HepG2 (cell line): ENCODE measurements around the gene RNU7-1. TPM values are rescaled to one million over a fixed set of nuclear protein-coding genes. Genes with fewer than 3 reads are reported as not detected.

Experiments used
- CC2D1A ChIP-seq: sonication (generic); formaldehyde crosslinking; IDR thresholded peaks from 2 replicates; pipeline ENCODE4 v1.8.1; 2023; ENCODE audit warnings: mild to moderate bottlenecking, missing genetic modification reagents
- DNMT3B ChIP-seq: conservative IDR thresholded peaks from 2 replicates; pipeline ENCODE4 v1.6.1; 2016; ENCODE audit warnings: missing biosample characterization, control low read depth
- DZIP1 ChIP-seq: sonication (generic); formaldehyde crosslinking; IDR thresholded peaks from 2 replicates; pipeline ENCODE4 v1.5.0; 2020; ENCODE audit warnings: mild to moderate bottlenecking, missing genetic modification reagents
- ETV5 ChIP-seq: IDR thresholded peaks from 2 replicates; pipeline ENCODE4 v1.6.1; 2018; ENCODE audit warnings: missing biosample characterization, missing genetic modification reagents, inconsistent platforms, borderline replicate concordance
- GZF1 ChIP-seq: sonication (generic); formaldehyde crosslinking; IDR thresholded peaks from 2 replicates; pipeline ENCODE4 v1.5.1; 2020; ENCODE audit warnings: mild to moderate bottlenecking, missing genetic modification reagents
- HNRNPH1 ChIP-seq: fragments of 200-400 bp; formaldehyde crosslinking; optimal IDR thresholded peaks from 2 replicates; pipeline ENCODE3; 2017; ENCODE audit warnings: mild to moderate bottlenecking, low read depth, low read length
- HOXA3 ChIP-seq: sonication (generic); formaldehyde crosslinking; IDR thresholded peaks from 2 replicates; pipeline ENCODE4 v1.5.0; 2020; ENCODE audit warnings: missing genetic modification reagents
- REPIN1 ChIP-seq: sonication (generic); formaldehyde crosslinking; IDR thresholded peaks from 2 replicates; pipeline ENCODE4 v1.8.0; 2022; ENCODE audit warnings: missing genetic modification reagents, low read depth, mild to moderate bottlenecking, borderline replicate concordance
- ZBTB20 ChIP-seq: sonication (generic); formaldehyde crosslinking; IDR thresholded peaks from 2 replicates; pipeline ENCODE4 v1.8.1; 2023; ENCODE audit warnings: missing genetic modification reagents, low read depth, mild to moderate bottlenecking, borderline replicate concordance
- ZNF407 ChIP-seq: sonication (generic); formaldehyde crosslinking; IDR thresholded peaks from one replicate; pipeline ENCODE4 v1.5.1; 2020; ENCODE audit warnings: mild to moderate bottlenecking, missing genetic modification reagents; ENCODE audit errors: not compliant biosample characterization
- ZNF563 ChIP-seq: sonication (generic); formaldehyde crosslinking; IDR thresholded peaks from 2 replicates; pipeline ENCODE4 v1.8.0; 2022; ENCODE audit warnings: mild to moderate bottlenecking, moderate library complexity, missing genetic modification reagents
- ZNF687 ChIP-seq: sonication (generic); formaldehyde crosslinking; IDR thresholded peaks from 2 replicates; pipeline ENCODE4 v1.5.1; 2020; ENCODE audit warnings: mild to moderate bottlenecking, missing genetic modification reagents, moderate library complexity
- polyA plus RNA-seq, 8 experiments: library from polyadenylated mRNA; depleted of rRNA in 3 of 8; stranded (reverse) in 7 of 8; unstranded in 1 of 8; fragments of >200 nt; fragmentation: Illumina TruSeq in 4 of 8; extraction: Trizol in 4 of 8; gene quantifications; 2 replicates each; pipeline versions ENCODE4 v1.2.1 to v1.2.3, GENCODE V29; 2011 to 2016; ENCODE audit warnings: low read depth in 4 of 8, missing spikeins in 1 of 8, mixed read lengths in 1 of 8; ENCODE audit not compliant: insufficient read depth in 1 of 8
- total RNA-seq, 5 experiments: library from RNA; depleted of rRNA; stranded (reverse); fragments of >200 nt; fragmentation: Illumina TruSeq; extraction: Trizol; gene quantifications; 2 replicates each; pipeline ENCODE4 v1.2.3, GENCODE V29; 2016; ENCODE audit warnings: low read depth in 1 of 5

RNU7-1 gene
- total and polyA plus RNA-seq, 2 of the 13 experiments (the other 11 are each of a cell fraction or from before 2014, with no cell fraction given): not detected

GRCh38 chr12:6944381-6945186 lies 968 bp downstream of the RNU7-1 start (continued):
- TF ChIP-seq ZBTB20 (CRISPR knock-in tag) (peak; percentile 61; the same call in 1 of the 2 replicates), ZNF407 (CRISPR knock-in tag) (peak; percentile 88), ZNF687 (CRISPR knock-in tag) (peak; percentile 95), ZNF563 (no peak), HNRNPH1 (no peak), DZIP1 (CRISPR knock-in tag) (no peak), HOXA3 (CRISPR knock-in tag) (peak; percentile 82), REPIN1 (CRISPR knock-in tag) (0 out of 2 replicates have a peak, but pooled peaks have one; percentile 18), GZF1 (CRISPR knock-in tag) (no peak; the same call in 1 of the 2 replicates), ETV5 (peak; percentile 65; the same call in 1 of the 2 replicates), CC2D1A (no peak), DNMT3B (CRISPR knock-in tag) (peak; percentile 59; the same call in 1 of the 2 replicates)
